ENCODE data around the gene SORCS3. TPM values are rescaled to one million over a fixed set of nuclear protein-coding genes. Genes with fewer than 3 reads are reported as not detected.

SORCS3 gene
- total and polyA plus RNA-seq, 10 of the 15 experiments (the other 5 are each of a cell fraction or from before 2014, with no cell fraction given): 0.01 to 0.04 (median 0.02) TPM; not detected in 7

GRCh38 chr10:104906112-104906511 lies 265.0 kb downstream of the SORCS3 start (continued):
- TF ChIP-seq REST (IDR thresholded peaks at IDR 0.05; ENCODE audit: low read depth, low read length) (no peak), BCLAF1 (IDR thresholded peaks at IDR 0.05) (no peak), TCF7 (IDR thresholded peaks at IDR 0.05; ENCODE audit: borderline replicate concordance) (no peak), DPF2 (IDR thresholded peaks at IDR 0.05) (no peak), CEBPB (IDR thresholded peaks at IDR 0.05; ENCODE audit: borderline replicate concordance in 1 of 2, low read depth in 2 of 2, low read length in 2 of 2) (no peak), E2F4 (IDR thresholded peaks at IDR 0.05; ENCODE audit: low read depth, low read length) (no peak)

Measured in GM12878 (cell line).